ENCODE measurements around the gene LTBP2. TPM values are rescaled to one million over a fixed set of nuclear protein-coding genes. Genes with fewer than 3 reads are reported as not detected.

LTBP2 gene
- total RNA-seq, 1 donor from 2014 or later: 1.3 TPM

- no peak overlapping the region for H3K27ac Mint-ChIP-seq (ENCODE audit: unreplicated experiment)
- no peaks in the 10 kb centered on the region for H3K36me3 Mint-ChIP-seq (ENCODE audit: low read depth)
- no peak for TF ChIP-seq CTCF (conservative IDR thresholded peaks at IDR 0.05)
- no peaks in the 10 kb centered on the region for H3K4me1 Mint-ChIP-seq
- DNase-seq (ENCODE audit: low read depth, low spot score): no peak
- no peaks in the 10 kb centered on the region for H3K27me3 Mint-ChIP-seq (ENCODE audit: low read depth)
- no peak overlapping the region for H3K4me3 Mint-ChIP-seq
- no peaks in the 10 kb centered on the region for H3K9me3 Mint-ChIP-seq
Observed at GRCh38 chr14:74645756-74646470, 33.9 kb upstream of the LTBP2 start.

GRCh38 chr14:74645244-74645643 is 33.2 kb upstream of the LTBP2 start:
- Mint-ChIP-seq H3K27ac (ENCODE audit: unreplicated experiment) (no peak overlapping the region), H3K4me1 (no peaks in the 10 kb centered on the region), H3K27me3 (ENCODE audit: low read depth) (no peaks in the 10 kb centered on the region), H3K36me3 (ENCODE audit: low read depth) (no peaks in the 10 kb centered on the region), H3K9me3 (no peaks in the 10 kb centered on the region), H3K4me3 (no peak overlapping the region)
- no peak for TF ChIP-seq CTCF (conservative IDR thresholded peaks at IDR 0.05)
- DNase-seq (ENCODE audit: low read depth, low spot score): no peak

GRCh38 chr14:74641601-74642391 is 29.8 kb upstream of the LTBP2 start:
- no peaks in the 10 kb centered on the region for H3K27me3 Mint-ChIP-seq (ENCODE audit: low read depth)
- H3K27ac Mint-ChIP-seq (ENCODE audit: unreplicated experiment): no peak overlapping the region
- no peak overlapping the region for H3K4me3 Mint-ChIP-seq
- H3K4me1 Mint-ChIP-seq: no peaks in the 10 kb centered on the region
- no peaks in the 10 kb centered on the region for H3K36me3 Mint-ChIP-seq (ENCODE audit: low read depth)
- no peak for TF ChIP-seq CTCF (conservative IDR thresholded peaks at IDR 0.05)
- H3K9me3 Mint-ChIP-seq: no peaks in the 10 kb centered on the region
- no peak for DNase-seq (ENCODE audit: low read depth, low spot score)

- no peak for DNase-seq (ENCODE audit: low read depth, low spot score)
- Mint-ChIP-seq H3K9me3 (no peaks in the 10 kb centered on the region), H3K27ac (ENCODE audit: unreplicated experiment) (no peak overlapping the region), H3K4me3 (no peak overlapping the region), H3K36me3 (ENCODE audit: low read depth) (no peaks in the 10 kb centered on the region), H3K4me1 (peaks cover 7% of the 10 kb centered on the region), H3K27me3 (ENCODE audit: low read depth) (no peaks in the 10 kb centered on the region)
- TF ChIP-seq CTCF (conservative IDR thresholded peaks at IDR 0.05): no peak
Observed at GRCh38 chr14:74638966-74639365, 26.9 kb upstream of the LTBP2 start.

- H3K4me3 Mint-ChIP-seq: no peak overlapping the region
- H3K9me3 Mint-ChIP-seq: no peaks in the 10 kb centered on the region
- DNase-seq (ENCODE audit: low read depth, low spot score): no peak
- no peak for TF ChIP-seq CTCF (conservative IDR thresholded peaks at IDR 0.05)
- no peaks in the 10 kb centered on the region for H3K27me3 Mint-ChIP-seq (ENCODE audit: low read depth)
- H3K4me1 Mint-ChIP-seq: peaks cover 7% of the 10 kb centered on the region
- H3K27ac Mint-ChIP-seq (ENCODE audit: unreplicated experiment): no peak overlapping the region
- no peaks in the 10 kb centered on the region for H3K36me3 Mint-ChIP-seq (ENCODE audit: low read depth)
Observed at GRCh38 chr14:74638066-74638465, 26.0 kb upstream of the LTBP2 start.
